Measurements from ENCODE around the gene LRRK1. TPM values are rescaled to one million over a fixed set of nuclear protein-coding genes. Genes with fewer than 3 reads are reported as not detected.

LRRK1 gene
- total RNA-seq, 2 donors from 2014 or later, result 18.6 to 20.3 TPM

- 55% methylated on average over 4 of the region's 4 CpGs for WGBS
- H3K27me3 ChIP-seq (replicated peaks; ENCODE audit: insufficient read depth), result no peaks in the 10 kb centered on the region
- DNase-seq (ENCODE audit: low spot score), result no peak
- H3K4me3 ChIP-seq, result no peak overlapping the region
- intact Hi-C loops (cut with DNase I), result no loop called here
- no peaks in the 10 kb centered on the region for H3K4me1 ChIP-seq (replicated peaks)
- H3K36me3 ChIP-seq, result no peaks in the 10 kb centered on the region
- TF ChIP-seq POLR2AphosphoS5 (IDR thresholded peaks at IDR 0.05) (no peak), POLR2A (IDR thresholded peaks at IDR 0.05) (no peak), CTCF (IDR thresholded peaks at IDR 0.05) (no peak)
- H3K9me3 ChIP-seq, result no peaks in the 10 kb centered on the region
- no peak overlapping the region for H3K27ac ChIP-seq
Measured at GRCh38 chr15:100966997-100967396, 47.8 kb downstream of the LRRK1 start.

GRCh38 chr15:100968050-100968966 lies 49.2 kb downstream of the LRRK1 start:
- WGBS, result 40% methylated on average over 3 of the region's 3 CpGs
- Histone ChIP-seq H3K4me1 (replicated peaks) (no peaks in the 10 kb centered on the region), H3K9me3 (no peaks in the 10 kb centered on the region), H3K4me3 (no peak overlapping the region), H3K27me3 (replicated peaks; ENCODE audit: insufficient read depth) (no peaks in the 10 kb centered on the region), H3K36me3 (no peaks in the 10 kb centered on the region), H3K27ac (no peak overlapping the region)
- intact Hi-C loops (cut with DNase I), result no loop called here
- DNase-seq (ENCODE audit: low spot score), result no peak
- TF ChIP-seq CTCF (IDR thresholded peaks at IDR 0.05) (no peak), POLR2A (IDR thresholded peaks at IDR 0.05) (no peak), POLR2AphosphoS5 (IDR thresholded peaks at IDR 0.05) (no peak)

GRCh38 chr15:100972975-100973350 lies 53.8 kb downstream of the LRRK1 start:
- Histone ChIP-seq H3K4me1 (replicated peaks) (no peaks in the 10 kb centered on the region), H3K4me3 (peak overlapping the region; percentile 19 to 36), H3K9me3 (no peaks in the 10 kb centered on the region), H3K27me3 (replicated peaks; ENCODE audit: insufficient read depth) (no peaks in the 10 kb centered on the region), H3K36me3 (no peaks in the 10 kb centered on the region), H3K27ac (no peak overlapping the region)
- WGBS, result 69% methylated on average over 20 of the region's 36 CpGs
- intact Hi-C loops (cut with DNase I), result no loop called here
- TF ChIP-seq POLR2AphosphoS5 (IDR thresholded peaks at IDR 0.05) (no peak), CTCF (IDR thresholded peaks at IDR 0.05) (no peak), POLR2A (IDR thresholded peaks at IDR 0.05) (no peak)
- no peak for DNase-seq (ENCODE audit: low spot score)

- 26% methylated on average over 70 of the region's 90 CpGs for WGBS
- Histone ChIP-seq H3K27ac (no peak overlapping the region), H3K9me3 (no peaks in the 10 kb centered on the region), H3K27me3 (replicated peaks; ENCODE audit: insufficient read depth) (no peaks in the 10 kb centered on the region), H3K4me3 (peak overlapping the region; percentile 19 to 36), H3K36me3 (no peaks in the 10 kb centered on the region), H3K4me1 (replicated peaks) (no peaks in the 10 kb centered on the region)
- no peak for DNase-seq (ENCODE audit: low spot score)
- TF ChIP-seq POLR2A (IDR thresholded peaks at IDR 0.05) (no peak), POLR2AphosphoS5 (IDR thresholded peaks at IDR 0.05) (no peak), CTCF (IDR thresholded peaks at IDR 0.05) (no peak)
- intact Hi-C loops (cut with DNase I), result no loop called here
Measured at GRCh38 chr15:100973351-100974111, 54.4 kb downstream of the LRRK1 start.

Data from prostate gland (tissue), 2 donors.